ENCODE measurements around the gene NLGN2.

GRCh38 chr17:7369825-7370224 lies 37.8 kb upstream of the NLGN2 start:
- TF ChIP-seq POLR2A (IDR thresholded peaks at IDR 0.05; ENCODE audit: low read depth, low read length) (no peak), POLR2AphosphoS5 (IDR thresholded peaks at IDR 0.05; ENCODE audit: low read depth, low read length) (no peak), SPI1 (IDR thresholded peaks at IDR 0.05; ENCODE audit: low read depth, low read length) (no peak)
